H9 (cell line): ENCODE measurements around the gene WBP2. TPM values are rescaled to one million over a fixed set of nuclear protein-coding genes. Genes with fewer than 3 reads are reported as not detected.

ENCODE experiments used
- DNase-seq: peaks from one replicate; pipeline ENCODE4 v3.0.0-alpha.2; 2017
- H2AFZ ChIP-seq: one replicate; pipeline ENCODE4 v1.6.1; 2013; ENCODE audit warnings: mild to moderate bottlenecking, low read length, control low read depth, moderate library complexity
- H2AK5ac ChIP-seq: 2 replicates; pipeline ENCODE4 v1.6.1; 2013; ENCODE audit warnings: low read length, control low read depth, mixed read lengths; ENCODE audit not compliant: insufficient read length
- H2BK120ac ChIP-seq: one replicate; pipeline ENCODE4 v1.6.1; 2013; ENCODE audit warnings: low read depth, mild to moderate bottlenecking, low read length, control low read depth, inconsistent platforms; ENCODE audit not compliant: poor library complexity, severe bottlenecking
- H2BK12ac ChIP-seq: 2 replicates; pipeline ENCODE4 v1.6.1; 2013; ENCODE audit warnings: low read length, control low read depth, mixed read lengths, low read depth; ENCODE audit not compliant: insufficient read length
- H2BK15ac ChIP-seq: 2 replicates; pipeline ENCODE4 v1.6.1; 2013; ENCODE audit warnings: low read depth, low read length, control low read depth
- H2BK20ac ChIP-seq: one replicate; pipeline ENCODE4 v1.6.1; 2013; ENCODE audit warnings: low read depth, mild to moderate bottlenecking, low read length, control low read depth, inconsistent platforms; ENCODE audit not compliant: poor library complexity, severe bottlenecking
- H2BK5ac ChIP-seq: 2 replicates; pipeline ENCODE4 v1.6.1; 2013; ENCODE audit warnings: low read length, control low read depth, mixed read lengths; ENCODE audit not compliant: insufficient read length
- H3K14ac ChIP-seq: 2 replicates; pipeline ENCODE4 v1.6.1; 2013; ENCODE audit warnings: low read length, control low read depth; ENCODE audit not compliant: insufficient read depth
- H3K18ac ChIP-seq: 2 replicates; pipeline ENCODE4 v1.6.1; 2013; ENCODE audit warnings: low read depth, mild to moderate bottlenecking, mixed read lengths, low read length, control low read depth; ENCODE audit not compliant: insufficient read length
- H3K23ac ChIP-seq: 2 replicates; pipeline ENCODE4 v1.6.1; 2013; ENCODE audit warnings: low read length, control low read depth, mixed read lengths, low read depth; ENCODE audit not compliant: insufficient read length
- H3K23me2 ChIP-seq: 2 replicates; pipeline ENCODE4 v1.6.1; 2013; ENCODE audit warnings: low read depth, mild to moderate bottlenecking, mixed read lengths, low read length, control low read depth; ENCODE audit not compliant: insufficient read length, poor library complexity, severe bottlenecking
- H3K27ac ChIP-seq: 2 replicates; pipeline ENCODE4 v1.5.1; 2013; ENCODE audit warnings: low read length, control low read depth, mixed read lengths, low read depth; ENCODE audit not compliant: insufficient read length
- H3K27me3 ChIP-seq: 2 replicates; pipeline ENCODE4 v1.6.1; 2013; ENCODE audit warnings: low read length, control low read depth, inconsistent platforms; ENCODE audit not compliant: insufficient read depth
- H3K4ac ChIP-seq: 2 replicates; pipeline ENCODE4 v1.6.1; 2013; ENCODE audit warnings: low read depth, mild to moderate bottlenecking, control low read depth, inconsistent platforms, low read length, moderate library complexity
- H3K4me1 ChIP-seq: 2 replicates; pipeline ENCODE4 v1.6.1; 2013; ENCODE audit warnings: low read length, control low read depth, inconsistent platforms; ENCODE audit not compliant: insufficient read depth
- H3K4me2 ChIP-seq: 2 replicates; pipeline ENCODE4 v1.6.1; 2013; ENCODE audit warnings: low read length, control low read depth, mixed read lengths; ENCODE audit not compliant: insufficient read length, insufficient read depth
- H3K56ac ChIP-seq: 2 replicates; pipeline ENCODE4 v1.6.1; 2013; ENCODE audit warnings: low read depth, mild to moderate bottlenecking, mixed read lengths, low read length, control low read depth; ENCODE audit not compliant: insufficient read length
- H3K79me1 ChIP-seq: 2 replicates; pipeline ENCODE4 v1.6.1; 2013; ENCODE audit warnings: low read depth, mild to moderate bottlenecking, moderate library complexity, low read length, control low read depth, inconsistent platforms; ENCODE audit not compliant: insufficient read depth, poor library complexity, severe bottlenecking
- H3K79me2 ChIP-seq: 2 replicates; pipeline ENCODE4 v1.6.1; 2013; ENCODE audit warnings: low read length, control low read depth, inconsistent platforms; ENCODE audit not compliant: insufficient read depth
- H3K9ac ChIP-seq: 2 replicates; pipeline ENCODE4 v1.6.1; 2013; ENCODE audit warnings: low read length, control low read depth, mixed read lengths; ENCODE audit not compliant: insufficient read length; ENCODE audit errors: extremely low read depth
- H3K9me3 ChIP-seq: one replicate; pipeline ENCODE4 v1.6.1; 2013; ENCODE audit warnings: low read depth, low read length, inconsistent platforms; ENCODE audit not compliant: control insufficient read depth
- H3T11ph ChIP-seq: one replicate; pipeline ENCODE4 v1.6.1; 2013; ENCODE audit warnings: mild to moderate bottlenecking, low read length, control low read depth, inconsistent platforms
- H4K20me1 ChIP-seq: one replicate; pipeline ENCODE4 v1.6.1; 2013; ENCODE audit not compliant: control insufficient read depth, insufficient read length, insufficient read depth
- H4K5ac ChIP-seq: 2 replicates; pipeline ENCODE4 v1.6.1; 2013; ENCODE audit warnings: low read depth, mild to moderate bottlenecking, mixed read lengths, low read length, control low read depth; ENCODE audit not compliant: insufficient read length
- H4K8ac ChIP-seq: replicated peaks from 2 replicates; pipeline ENCODE4 v1.6.1; 2013; ENCODE audit warnings: low read length, control low read depth, mixed read lengths, low read depth; ENCODE audit not compliant: insufficient read length
- H4K91ac ChIP-seq: 2 replicates; pipeline ENCODE4 v1.6.1; 2013; ENCODE audit warnings: low read depth, mild to moderate bottlenecking, moderate library complexity, mixed read lengths, low read length, control low read depth; ENCODE audit not compliant: insufficient read length
- H3K27ac Mint-ChIP-seq, 3 experiments: 2 replicates in 2 of 3; 3 replicates in 1 of 3; pipeline ENCODE4 v1.8.0; 2020 to 2021; ENCODE audit warnings: mixed read lengths in 3 of 3, mild to moderate bottlenecking in 1 of 3, moderate library complexity in 1 of 3
- H3K27me3 Mint-ChIP-seq: 2 replicates; pipeline ENCODE4 v1.8.0; 2021; ENCODE audit warnings: low read depth, mild to moderate bottlenecking, moderate library complexity, mixed read lengths
- H3K36me3 Mint-ChIP-seq, 3 experiments: 2 replicates in 2 of 3; 3 replicates in 1 of 3; pipeline ENCODE4 v1.8.0; 2020 to 2021; ENCODE audit warnings: low read depth in 3 of 3, mixed read lengths in 3 of 3; ENCODE audit not compliant: insufficient read depth in 1 of 3
- H3K4me1 Mint-ChIP-seq, 2 experiments: 2 replicates each; pipeline ENCODE4 v1.8.0; 2020; ENCODE audit warnings: mixed read lengths in 2 of 2
- H3K4me3 Mint-ChIP-seq, 2 experiments: 2 replicates in 1 of 2; 3 replicates in 1 of 2; pipeline ENCODE4 v1.8.0; 2020 to 2021; ENCODE audit warnings: mild to moderate bottlenecking in 2 of 2, mixed read lengths in 2 of 2, moderate library complexity in 1 of 2
- H3K9me3 Mint-ChIP-seq, 2 experiments: 2 replicates in 1 of 2; 3 replicates in 1 of 2; pipeline ENCODE4 v1.8.0; 2020; ENCODE audit warnings: mild to moderate bottlenecking in 2 of 2, mixed read lengths in 2 of 2, moderate library complexity in 1 of 2
- CTCF ChIP-seq: fragments of 200-600 bp; sonication (generic); conservative IDR thresholded peaks from 3 replicates; pipeline ENCODE4 v1.8.0; 2021; ENCODE audit warnings: antibody characterized with exemption, mild to moderate bottlenecking
- WGBS: extraction: QIAGEN DNeasy Blood & Tissue Kit; methylation state at CpG from one replicate; pipeline ENCODE4 v1.1.7; 2013; ENCODE audit warnings: missing lambda C conversion rate, low lambda C conversion rate, mixed read lengths; ENCODE audit not compliant: insufficient read length; ENCODE audit errors: extremely low coverage; 5-methylcytosine and 5-hydroxymethylcytosine counted together
- total RNA-seq: library from RNA; stranded (reverse); gene quantifications from 2 replicates; pipeline ENCODE4 v1.2.1, GENCODE V29; 2021

Gene WBP2
- total RNA-seq, 1 experiment from 2014 or later: 63.2 TPM

- Histone ChIP-seq H3K27ac (no peak overlapping the region), H3K18ac (no peak overlapping the region), H3K23ac (no peak overlapping the region), H2AK5ac (no peak overlapping the region), H3K14ac (no peak overlapping the region), H4K5ac (no peak overlapping the region), H2BK15ac (no peak overlapping the region), H3K27me3 (no peaks in the 10 kb centered on the region), H3K4ac (no peak overlapping the region), H2BK120ac (no peak overlapping the region), H4K8ac (no peak overlapping the region), H3K23me2 (peaks cover 2% of the 10 kb centered on the region), H4K91ac (no peak overlapping the region), H3K9me3 (no peaks in the 10 kb centered on the region), H3K56ac (no peak overlapping the region), H3T11ph (no peak overlapping the region), H3K4me1 (peaks cover 5% of the 10 kb centered on the region), H2BK5ac (no peak overlapping the region), H2AFZ (no peak overlapping the region), H3K79me2 (peaks cover 5% of the 10 kb centered on the region; the same call in 1 of the 2 replicates), H3K79me1 (peaks cover 4% of the 10 kb centered on the region), H4K20me1 (no peaks in the 10 kb centered on the region), H3K9ac (peak overlapping the region; percentile 58), H3K4me2 (peak overlapping the region; percentile 90), H2BK12ac (no peak overlapping the region), H2BK20ac (no peak overlapping the region)
- H3K4me1 Mint-ChIP-seq: peaks cover 7 to 13% of the 10 kb centered on the region in 2 experiments
- TF ChIP-seq CTCF: no peak
- no CpG with 5 or more reads among the region's 7 CpGs for WGBS
- no peaks in the 10 kb centered on the region for H3K27me3 Mint-ChIP-seq
- no peak overlapping the region for H3K4me3 Mint-ChIP-seq
- peak; percentile 44 for DNase-seq
- no peak overlapping the region; a peak in 5 of 7 replicates for H3K27ac Mint-ChIP-seq
- no peaks in the 10 kb centered on the region for H3K9me3 Mint-ChIP-seq
- H3K36me3 Mint-ChIP-seq: peaks cover 9 to 22% (median 22%) of the 10 kb centered on the region in 3 experiments; a peak in 6 of 7 replicates
These were observed 910 bp downstream of the WBP2 start for GRCh38 chr17:75854101-75854748.
